ENCODE measurements around the gene PUS7L.

GRCh38 chr12:43805149-43805859 lies 46.7 kb upstream of the PUS7L start:
- TF ChIP-seq TAF1 (IDR thresholded peaks at IDR 0.05; ENCODE audit: low read depth, low read length) (no peak), SPI1 (IDR thresholded peaks at IDR 0.05; ENCODE audit: low read depth, low read length) (no peak), POLR2AphosphoS5 (IDR thresholded peaks at IDR 0.05; ENCODE audit: low read depth, low read length) (no peak), POLR2A (IDR thresholded peaks at IDR 0.05; ENCODE audit: low read depth, low read length) (no peak), POU2F2 (IDR thresholded peaks at IDR 0.05; ENCODE audit: low read depth, low read length) (no peak), PAX5 (IDR thresholded peaks at IDR 0.05; ENCODE audit: insufficient read depth, low read length, severe bottlenecking) (no peak)

Measured in GM12891 (cell line).